Iris pigment epithelial cell (primary cell): ENCODE results near the gene FAM228A.

Experiments
- DNase-seq: peaks from one replicate; pipeline ENCODE4 v3.0.0-alpha.2; 2011; ENCODE audit warnings: low read depth

The FAM228A gene

GRCh38 chr2:24228470-24228869 lies 53.6 kb downstream of the FAM228A start:
- DNase-seq, result peak; percentile 20

- DNase-seq, result peak; percentile 60
Measured at GRCh38 chr2:24231461-24231881, 56.6 kb downstream of the FAM228A start.

- no peak for DNase-seq
Measured at GRCh38 chr2:24233321-24233720, 58.5 kb downstream of the FAM228A start.

GRCh38 chr2:24237313-24237712 lies 62.5 kb downstream of the FAM228A start:
- DNase-seq, result no peak

GRCh38 chr2:24238158-24238557 lies 63.3 kb downstream of the FAM228A start:
- DNase-seq, result no peak

GRCh38 chr2:24239553-24239952 lies 64.7 kb downstream of the FAM228A start:
- no peak for DNase-seq
